ENCODE results near the gene HMX1.

The HMX1 gene

DNA sequence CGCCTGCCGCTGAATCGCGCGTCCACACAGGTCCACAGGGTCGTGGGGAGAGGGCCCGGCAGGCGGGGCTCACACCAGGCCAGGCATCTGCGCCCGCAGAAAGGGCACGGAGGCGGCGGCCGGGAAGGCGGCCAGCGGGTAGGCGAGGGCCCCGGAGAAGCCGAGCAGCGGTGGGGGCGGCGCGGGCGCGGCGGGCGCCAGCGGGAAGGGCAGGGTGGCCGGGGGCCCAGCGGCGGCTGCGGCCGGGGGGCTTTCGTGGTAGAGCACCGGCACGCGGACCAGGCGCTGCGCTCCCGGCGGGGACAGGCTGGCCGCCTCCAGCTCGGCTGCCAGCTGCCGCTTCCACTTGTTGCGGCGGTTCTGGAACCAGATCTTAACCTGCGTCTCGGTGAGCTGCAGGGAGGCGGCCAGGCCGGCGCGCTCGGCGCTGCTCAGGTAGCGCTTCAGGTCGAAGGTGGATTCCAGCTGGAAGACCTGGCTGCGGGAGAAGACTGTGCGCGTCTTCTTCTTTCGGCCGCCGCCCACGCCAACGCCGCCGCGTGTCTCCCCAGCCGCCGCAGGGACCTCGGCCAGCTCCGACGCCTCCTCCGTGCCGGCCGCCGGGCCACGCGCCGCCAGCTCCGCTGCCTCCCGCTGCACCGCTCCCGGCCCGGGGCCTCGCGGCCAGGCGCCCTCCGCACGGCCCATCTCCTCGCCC, 3.9 kb downstream of the HMX1 start:
- TF ChIP-seq, protein P1, sequence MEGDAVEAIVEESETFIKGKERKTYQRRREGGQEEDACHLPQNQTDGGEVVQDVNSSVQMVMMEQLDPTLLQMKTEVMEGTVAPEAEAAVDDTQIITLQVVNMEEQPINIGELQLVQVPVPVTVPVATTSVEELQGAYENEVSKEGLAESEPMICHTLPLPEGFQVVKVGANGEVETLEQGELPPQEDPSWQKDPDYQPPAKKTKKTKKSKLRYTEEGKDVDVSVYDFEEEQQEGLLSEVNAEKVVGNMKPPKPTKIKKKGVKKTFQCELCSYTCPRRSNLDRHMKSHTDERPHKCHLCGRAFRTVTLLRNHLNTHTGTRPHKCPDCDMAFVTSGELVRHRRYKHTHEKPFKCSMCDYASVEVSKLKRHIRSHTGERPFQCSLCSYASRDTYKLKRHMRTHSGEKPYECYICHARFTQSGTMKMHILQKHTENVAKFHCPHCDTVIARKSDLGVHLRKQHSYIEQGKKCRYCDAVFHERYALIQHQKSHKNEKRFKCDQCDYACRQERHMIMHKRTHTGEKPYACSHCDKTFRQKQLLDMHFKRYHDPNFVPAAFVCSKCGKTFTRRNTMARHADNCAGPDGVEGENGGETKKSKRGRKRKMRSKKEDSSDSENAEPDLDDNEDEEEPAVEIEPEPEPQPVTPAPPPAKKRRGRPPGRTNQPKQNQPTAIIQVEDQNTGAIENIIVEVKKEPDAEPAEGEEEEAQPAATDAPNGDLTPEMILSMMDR (IDR thresholded peaks at IDR 0.05; ENCODE audit: borderline replicate concordance, insufficient read depth, low read depth, low read length) = no peak
- no peak overlapping the region for H3K4me3 ChIP-seq (ENCODE audit: low read depth, low read length)

DNA sequence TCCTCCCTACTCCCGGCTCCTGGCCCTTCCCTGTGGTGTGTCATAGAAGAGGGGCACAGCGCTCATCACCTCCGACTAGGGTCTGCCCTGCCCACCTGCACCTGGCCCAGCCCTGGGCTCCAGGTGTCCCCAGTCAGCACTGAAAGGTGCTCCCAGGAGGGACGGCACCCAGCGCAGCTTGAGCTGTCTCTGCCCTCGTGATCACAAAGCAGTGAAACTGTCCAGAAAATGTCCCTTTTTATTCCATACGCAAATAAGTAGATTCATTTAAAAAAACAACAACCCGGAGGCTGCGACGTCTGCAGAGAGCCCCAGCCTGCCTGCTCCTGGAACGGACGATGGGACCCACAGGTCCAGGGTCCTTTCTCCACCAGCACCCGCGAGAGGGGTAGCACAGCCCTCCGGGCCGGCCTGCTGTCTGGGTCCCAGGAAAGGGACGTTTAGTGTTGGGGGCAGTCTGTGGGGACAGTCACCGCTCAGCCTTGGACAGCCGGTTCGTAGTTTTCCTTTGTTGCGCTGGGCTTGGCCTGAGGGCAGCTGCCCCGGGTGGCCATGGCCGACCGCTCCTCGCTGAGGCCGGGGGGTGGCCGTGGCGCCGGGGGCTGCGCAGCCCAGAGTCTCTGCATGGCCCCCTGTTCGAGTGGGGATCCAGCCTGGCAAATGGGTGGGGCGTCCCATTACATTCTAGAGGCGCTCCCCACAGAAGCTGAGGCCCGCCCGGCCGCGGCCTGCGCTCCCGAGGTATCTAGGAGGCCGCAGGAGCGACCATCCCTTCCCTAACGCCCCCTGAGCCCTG, 4.6 kb downstream of the HMX1 start:
- TF ChIP-seq, protein P1 (IDR thresholded peaks at IDR 0.05; ENCODE audit: borderline replicate concordance, insufficient read depth, low read depth, low read length) = no peak
- no peak overlapping the region for H3K4me3 ChIP-seq (ENCODE audit: low read depth, low read length)

DNA sequence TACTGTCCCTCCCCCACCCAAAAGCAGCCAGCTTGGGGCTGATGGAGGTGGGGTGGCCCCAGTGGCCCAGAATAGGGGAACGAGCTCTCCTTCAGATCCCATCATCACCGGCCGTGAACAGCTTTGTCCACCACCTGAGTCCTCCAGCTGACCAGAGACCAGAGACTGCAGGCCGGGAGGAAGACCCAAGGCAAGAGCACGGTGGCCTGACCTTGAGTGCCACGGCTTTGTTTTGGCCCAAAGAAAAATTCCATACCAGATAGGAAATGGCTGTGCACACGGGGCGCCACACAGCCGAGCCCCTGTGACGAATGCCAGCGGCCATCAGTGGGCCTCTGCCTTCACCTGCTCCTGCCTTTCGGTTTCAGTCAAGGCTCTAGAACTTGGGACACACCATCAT, 5.2 kb downstream of the HMX1 start:
- no peak overlapping the region for H3K4me3 ChIP-seq (ENCODE audit: low read depth, low read length)
- TF ChIP-seq, protein P1 (IDR thresholded peaks at IDR 0.05; ENCODE audit: borderline replicate concordance, insufficient read depth, low read depth, low read length) = no peak

DNA sequence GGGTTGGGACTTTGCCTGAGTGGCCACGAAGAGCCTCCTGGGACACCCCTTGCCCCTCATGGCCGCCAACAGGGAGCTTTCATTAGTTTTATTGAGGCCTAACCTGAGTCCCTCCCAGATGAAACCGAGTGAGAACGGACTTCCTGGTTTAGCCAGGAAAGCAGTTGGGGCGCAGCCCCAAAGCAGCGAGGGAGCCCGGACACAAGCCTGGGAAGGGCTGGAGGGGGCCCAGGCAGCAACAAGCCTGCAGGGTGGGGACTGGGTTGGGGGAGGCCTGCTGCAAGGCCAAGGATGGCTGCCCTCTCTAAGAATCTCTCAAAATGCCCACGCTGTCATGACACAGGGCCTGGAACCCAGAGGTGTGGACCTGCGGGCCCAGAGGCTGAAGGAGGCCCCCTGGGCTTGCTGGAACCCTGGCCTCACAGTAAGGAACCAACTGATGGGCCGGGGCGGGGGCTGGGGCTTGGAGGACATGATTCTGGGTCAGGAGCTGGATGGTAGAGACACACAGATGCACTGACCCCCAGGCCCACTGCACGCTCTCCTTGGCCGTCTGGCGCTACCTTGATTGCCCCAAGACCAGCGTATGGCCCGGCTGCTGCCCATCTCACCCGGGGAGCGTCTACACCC, 5.8 kb downstream of the HMX1 start:
- TF ChIP-seq, protein P1 (IDR thresholded peaks at IDR 0.05; ENCODE audit: borderline replicate concordance, insufficient read depth, low read depth, low read length) = no peak

DNA sequence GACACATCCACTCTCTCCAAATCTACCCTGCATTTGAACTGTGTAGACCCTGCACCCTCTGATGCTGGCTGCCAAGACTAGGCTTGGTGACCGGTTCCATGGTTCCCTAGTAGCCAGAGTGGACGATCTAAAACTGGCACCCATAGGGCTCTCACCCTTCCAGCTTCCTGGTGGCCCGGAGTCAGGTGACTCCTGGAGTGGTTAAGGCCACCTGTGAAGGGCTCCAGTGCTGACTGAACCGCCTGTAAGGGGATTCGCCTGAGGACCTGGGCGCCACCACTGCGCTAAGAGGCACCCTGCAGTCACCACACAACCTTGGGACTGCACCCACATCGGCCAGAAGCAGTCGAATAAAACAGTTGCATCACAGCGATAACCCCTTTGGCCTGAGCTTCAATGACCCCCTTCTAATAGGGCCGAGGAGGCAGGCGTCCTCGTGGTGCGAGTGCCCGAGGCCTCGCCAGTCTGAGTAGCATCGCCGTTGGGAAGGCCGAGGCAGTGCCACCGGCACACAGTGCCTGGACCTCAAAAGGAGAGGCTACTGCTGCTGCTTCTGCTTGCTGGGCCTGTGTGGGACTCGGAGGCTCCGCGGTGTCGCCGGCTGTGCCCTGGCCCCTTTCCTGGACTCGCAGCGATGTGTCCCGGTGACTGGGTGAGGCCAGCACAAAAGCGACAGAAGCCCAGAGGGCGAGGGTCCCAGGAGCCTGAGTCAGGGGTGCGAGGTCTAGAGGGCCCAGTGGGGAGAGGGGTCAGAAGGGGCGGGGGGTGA, 6.5 kb downstream of the HMX1 start:
- no peak overlapping the region for H3K4me3 ChIP-seq (ENCODE audit: low read depth, low read length)
- TF ChIP-seq, protein P1 (IDR thresholded peaks at IDR 0.05; ENCODE audit: borderline replicate concordance, insufficient read depth, low read depth, low read length) = no peak

More for the DNA sequence above, 5.8 kb downstream of the HMX1 start:
- no peak overlapping the region for H3K4me3 ChIP-seq (ENCODE audit: low read depth, low read length)

DNA sequence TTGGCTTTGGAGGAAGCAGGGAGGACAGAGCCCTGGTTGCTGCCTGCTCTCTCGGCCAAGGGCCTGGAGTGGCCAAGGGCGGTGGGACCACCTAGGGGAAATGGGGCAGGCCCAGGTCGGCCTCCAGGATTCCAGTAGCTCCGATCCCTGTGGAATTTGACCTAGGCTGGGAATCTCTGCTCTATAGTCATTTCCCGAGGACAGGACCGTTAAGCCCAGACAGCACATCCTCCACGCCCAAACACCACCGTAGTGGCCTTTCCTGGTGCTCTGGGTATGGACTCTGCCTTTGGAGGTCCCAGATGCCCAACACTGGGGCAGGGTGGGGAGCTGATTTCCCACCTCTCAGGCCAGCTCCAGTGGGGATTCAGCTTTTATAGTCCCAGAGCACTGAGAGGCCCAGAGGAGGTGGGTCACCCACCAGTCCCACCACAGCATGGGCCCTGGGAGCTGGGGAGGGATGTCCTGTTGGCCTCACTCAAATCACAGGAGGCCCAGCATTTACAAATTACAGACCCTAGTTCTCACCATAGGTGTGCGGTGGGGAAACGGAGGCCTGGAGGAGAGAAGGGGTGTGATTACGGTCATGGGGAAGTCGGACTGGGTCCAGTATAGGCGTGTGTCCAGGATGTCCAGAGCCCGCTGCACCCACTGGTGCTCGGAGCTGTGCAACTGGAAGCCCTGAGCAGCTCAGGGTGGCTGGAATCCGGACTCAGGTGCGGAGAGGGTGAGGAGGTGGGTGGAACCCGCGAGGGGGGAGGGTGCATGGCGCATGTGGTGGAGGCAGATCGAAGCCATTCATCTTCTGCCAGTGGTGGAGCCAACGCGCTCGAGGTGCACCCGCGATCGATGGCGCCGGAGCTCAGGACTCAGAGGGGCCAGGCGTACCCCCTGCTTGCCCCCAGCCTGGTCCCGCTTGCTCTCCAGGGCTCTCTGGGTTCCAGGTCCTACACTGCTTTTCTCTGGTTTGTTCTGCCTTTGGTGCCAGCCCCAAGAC, 7.7 kb downstream of the HMX1 start:
- H3K4me3 ChIP-seq (ENCODE audit: low read depth, low read length) = no peak overlapping the region
- TF ChIP-seq, protein P1 (IDR thresholded peaks at IDR 0.05; ENCODE audit: borderline replicate concordance, insufficient read depth, low read depth, low read length) = no peak

All from GM12875 (cell line).